Activated CD8-positive, alpha-beta memory T cell treated with anti-CD3 and anti-CD28 coated beads, Interleukin-2, amount 50 U/mL, for 48 hours (primary cell): ENCODE measurements around the gene SYNPO.

Experiments used
- DNase-seq: peaks from one replicate; pipeline ENCODE4 v3.0.0-alpha.2; 2020

Gene SYNPO

GRCh38 chr5:150644058-150644457 is 3.6 kb downstream of the SYNPO start:
- DNase-seq: no peak

- no peak for DNase-seq
Observed at GRCh38 chr5:150644514-150644913, 4.1 kb downstream of the SYNPO start.

- DNase-seq: no peak
Observed at GRCh38 chr5:150645070-150645700, 4.7 kb downstream of the SYNPO start.

GRCh38 chr5:150647275-150648251 is 7.1 kb downstream of the SYNPO start:
- no peak for DNase-seq

GRCh38 chr5:150648294-150649107 is 8.0 kb downstream of the SYNPO start:
- no peak for DNase-seq

- no peak for DNase-seq
Observed at GRCh38 chr5:150649108-150650020, 8.9 kb downstream of the SYNPO start.

- DNase-seq: no peak
Observed at GRCh38 chr5:150650021-150651006, 9.9 kb downstream of the SYNPO start.

- DNase-seq: no peak
Observed at GRCh38 chr5:150651382-150651781, 10.9 kb downstream of the SYNPO start.

GRCh38 chr5:150651924-150652671 is 11.6 kb downstream of the SYNPO start:
- DNase-seq: no peak

- DNase-seq: no peak
Observed at GRCh38 chr5:150653145-150653761, 12.8 kb downstream of the SYNPO start.

GRCh38 chr5:150653762-150654556 is 13.5 kb downstream of the SYNPO start:
- DNase-seq: no peak

GRCh38 chr5:150655221-150655620 is 14.8 kb downstream of the SYNPO start:
- no peak for DNase-seq

GRCh38 chr5:150656191-150657132 is 16.0 kb downstream of the SYNPO start:
- DNase-seq: peak; percentile 87

- no peak for DNase-seq
Observed at GRCh38 chr5:150658121-150658520, 17.7 kb downstream of the SYNPO start.

GRCh38 chr5:150658699-150659265 is 18.3 kb downstream of the SYNPO start:
- DNase-seq: no peak

- no peak for DNase-seq
Observed at GRCh38 chr5:150659360-150660107, 19.1 kb downstream of the SYNPO start.
